NT2/D1 (cell line): ENCODE results near the gene GARNL3.

Experiments
- SUZ12 ChIP-seq: IDR thresholded peaks from 2 replicates; pipeline ENCODE4 v1.6.1; 2011; ENCODE audit not compliant: insufficient read length, insufficient read depth; ENCODE audit errors: extremely low read depth
- ZNF274 ChIP-seq: IDR thresholded peaks from 2 replicates; pipeline ENCODE4 v1.6.1; 2011; ENCODE audit warnings: mild to moderate bottlenecking, low read depth, low read length

- TF ChIP-seq SUZ12 (no peak), ZNF274 (no peak)
These were observed 26.7 kb downstream of the GARNL3 start for GRCh38 chr9:127291246-127291778.
